Kasumi-1 (cell line): ENCODE measurements around the gene YRDC.
A peak's percentile ranks its signal among the peaks of the same experiment; 100 is the strongest.

Experiments used
- DNase-seq, 2 experiments: peaks; one replicate each; lab custom pipeline; 2025; lab: John Stamatoyannopoulos, UW

Gene YRDC

GRCh38 chr1:37807555-37808368 lies at the start of gene YRDC, which contains the start of gene C1orf122:
TSS of gene YRDC (minus strand) at chr1:37808208. CDS start at chr1:37808180, 28 bp downstream.
TSS of gene C1orf122 (plus strand) at chr1:37807790. CDS start at chr1:37808405, 615 bp downstream.
- peak; percentile 93 for DNase-seq

- DNase-seq, result no peak
Observed at GRCh38 chr1:37854406-37854805, 46.4 kb upstream of the YRDC start.

DNA sequence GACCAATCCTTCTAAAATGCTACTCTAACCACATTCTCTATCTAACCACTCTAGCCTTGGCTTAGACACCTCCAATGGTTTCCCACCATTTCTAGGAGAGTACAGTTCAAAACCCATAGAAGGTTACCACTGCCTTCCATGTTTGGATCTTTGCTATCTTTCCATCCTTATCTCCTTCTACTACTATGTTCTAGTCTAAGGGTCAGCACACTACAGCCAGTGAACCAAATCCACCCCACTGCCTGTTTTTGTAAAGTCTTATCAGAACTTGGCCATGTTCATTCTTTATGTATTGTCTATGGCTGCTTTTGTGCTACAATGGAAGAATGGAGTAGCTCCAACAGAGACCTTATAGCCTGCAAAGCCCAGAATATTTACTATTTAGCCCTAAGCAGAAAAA lies 45.1 kb upstream of the YRDC start:
- DNase-seq, result no peak

- peak; percentile 68 to 87 for DNase-seq
Observed at GRCh38 chr1:37851782-37852210, 43.8 kb upstream of the YRDC start.

DNA sequence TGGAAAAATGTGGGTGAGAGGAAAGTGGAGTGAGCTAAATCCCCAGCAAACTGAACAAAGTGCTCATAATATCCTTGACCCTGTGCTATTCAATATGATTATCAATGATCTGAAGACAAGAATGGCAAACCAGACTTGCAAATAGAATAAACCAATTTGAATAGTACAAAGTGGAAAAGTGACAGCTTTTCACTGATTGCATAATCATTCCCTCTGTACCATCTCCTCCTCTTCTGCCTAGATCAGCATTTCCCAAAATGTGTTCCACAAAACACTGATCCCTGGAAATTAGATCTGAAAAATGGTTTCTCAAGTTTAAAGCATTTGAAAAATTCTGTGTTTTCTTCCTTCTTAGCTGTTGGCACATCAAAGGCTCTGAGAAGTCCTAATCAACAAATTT lies 43.3 kb upstream of the YRDC start:
- DNase-seq, result no peak

DNA sequence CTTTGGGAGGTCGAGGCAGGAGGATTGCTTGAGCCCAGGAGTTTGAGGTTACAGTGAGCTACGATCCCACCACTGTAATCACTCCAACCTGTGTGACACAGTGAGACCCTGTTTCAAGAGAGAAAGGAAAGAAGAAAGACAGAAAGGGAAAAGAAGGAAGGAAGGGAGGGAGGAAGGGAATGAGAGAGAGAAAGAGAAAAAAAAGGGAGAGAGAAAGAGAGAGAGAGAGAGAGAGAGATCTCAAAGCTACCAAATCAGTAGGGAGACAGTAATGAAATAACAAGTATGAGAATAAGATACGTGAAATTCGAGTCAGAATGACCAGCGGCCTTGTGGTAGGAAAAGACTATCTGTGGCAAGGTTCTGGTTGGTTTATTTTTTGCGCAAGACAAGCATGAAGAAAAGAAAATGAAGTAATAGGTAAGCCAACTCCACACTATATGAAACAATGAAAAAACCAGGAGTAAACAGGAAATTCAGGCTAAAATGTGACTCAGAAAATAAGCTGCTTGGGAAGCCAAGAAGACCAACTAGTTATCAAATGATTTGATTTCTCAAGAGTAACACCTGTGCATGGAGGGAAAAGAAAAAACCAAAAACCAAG lies 42.4 kb upstream of the YRDC start:
- no peak for DNase-seq

- no peak for DNase-seq
Observed at GRCh38 chr1:37849480-37849879, 41.5 kb upstream of the YRDC start.

DNA sequence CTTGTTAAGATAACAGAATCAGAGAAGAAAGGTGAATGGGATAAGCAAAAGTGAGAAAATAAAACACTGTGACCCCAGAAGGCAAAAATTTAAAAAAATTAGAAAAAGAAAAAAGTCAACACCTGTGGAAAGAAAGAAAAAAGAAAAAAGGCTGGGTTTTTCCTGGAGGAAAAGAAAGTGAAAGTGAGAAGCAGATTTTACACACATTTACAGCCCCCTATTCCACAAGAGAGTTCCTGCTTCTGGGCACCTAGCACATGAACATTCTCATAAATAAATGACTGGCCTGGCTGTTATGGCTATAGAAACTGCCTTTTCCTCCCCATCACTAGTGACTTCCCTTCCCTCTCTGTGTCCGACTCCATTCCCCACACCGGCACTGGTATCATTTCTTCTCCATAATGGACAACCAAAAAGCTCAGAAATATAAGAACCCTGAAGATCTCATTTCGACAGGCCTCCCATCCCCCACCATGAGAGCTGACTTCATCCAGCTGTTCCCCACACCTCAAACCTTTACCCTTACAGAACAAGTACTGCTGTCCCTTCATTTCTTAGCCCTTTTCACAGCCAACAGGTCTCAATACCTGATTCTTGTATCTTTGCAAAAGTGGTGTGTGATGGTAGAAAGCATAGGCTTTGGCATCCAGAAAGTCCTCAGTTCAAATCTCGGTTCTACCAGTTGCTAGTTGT lies 38.8 kb upstream of the YRDC start:
- no peak for DNase-seq

- peak; percentile 34 to 54 for DNase-seq
Observed at GRCh38 chr1:37845786-37846185, 37.8 kb upstream of the YRDC start.

DNA sequence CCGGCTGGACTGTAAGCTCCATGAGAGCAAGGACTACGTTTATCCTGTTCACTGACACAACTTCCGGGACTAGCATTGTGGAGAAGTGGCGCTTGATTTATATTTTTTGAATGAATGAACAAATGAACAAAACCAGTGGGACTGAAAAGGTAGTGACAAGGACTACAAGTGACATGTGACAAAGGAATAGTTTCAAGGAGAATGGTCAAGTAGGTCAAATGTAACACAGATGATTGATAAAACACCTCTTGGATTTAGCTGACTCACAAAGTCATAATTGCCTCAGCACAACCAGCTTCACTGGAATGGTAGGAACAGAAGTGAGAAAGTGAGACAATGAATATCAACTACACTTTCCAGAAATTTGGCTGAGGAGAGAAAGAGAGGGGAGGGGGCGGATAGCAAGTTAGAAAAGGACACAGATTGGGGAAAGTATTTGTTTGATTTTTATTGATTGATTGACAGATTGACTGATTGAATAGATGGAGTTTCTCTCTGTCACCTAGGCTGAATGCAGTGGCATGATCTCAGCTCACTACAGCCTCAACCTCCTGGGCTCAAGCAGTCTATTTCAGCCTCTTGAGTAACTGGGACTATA lies 37.1 kb upstream of the YRDC start:
- no peak for DNase-seq

- no peak for DNase-seq
Observed at GRCh38 chr1:37844536-37844935, 36.5 kb upstream of the YRDC start.

GRCh38 chr1:37841652-37842051 lies 33.6 kb upstream of the YRDC start:
- no peak for DNase-seq

- no peak for DNase-seq
Observed at GRCh38 chr1:37840711-37841110, 32.7 kb upstream of the YRDC start.

DNA sequence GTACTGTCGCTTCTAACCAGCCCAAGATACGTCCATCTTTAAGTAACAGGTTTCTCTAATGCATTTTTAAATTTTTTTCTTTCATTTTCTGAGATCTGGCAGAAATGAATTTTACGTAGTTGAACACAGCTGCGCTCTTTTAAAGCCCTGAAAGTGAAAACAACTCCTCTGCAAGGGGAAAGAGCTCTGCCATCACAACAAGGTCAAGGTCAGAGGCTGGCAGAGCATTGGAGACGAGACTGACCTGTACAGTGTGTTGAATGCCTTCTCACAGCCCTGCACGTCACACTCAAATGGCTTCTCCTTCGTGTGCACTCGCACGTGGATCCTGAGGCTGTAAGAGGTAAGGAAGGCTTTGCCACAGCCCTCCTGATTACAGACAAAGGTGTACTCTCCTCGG lies 31.7 kb upstream of the YRDC start:
- no peak for DNase-seq

GRCh38 chr1:37836788-37837187 lies 28.8 kb upstream of the YRDC start:
- no peak for DNase-seq

DNA sequence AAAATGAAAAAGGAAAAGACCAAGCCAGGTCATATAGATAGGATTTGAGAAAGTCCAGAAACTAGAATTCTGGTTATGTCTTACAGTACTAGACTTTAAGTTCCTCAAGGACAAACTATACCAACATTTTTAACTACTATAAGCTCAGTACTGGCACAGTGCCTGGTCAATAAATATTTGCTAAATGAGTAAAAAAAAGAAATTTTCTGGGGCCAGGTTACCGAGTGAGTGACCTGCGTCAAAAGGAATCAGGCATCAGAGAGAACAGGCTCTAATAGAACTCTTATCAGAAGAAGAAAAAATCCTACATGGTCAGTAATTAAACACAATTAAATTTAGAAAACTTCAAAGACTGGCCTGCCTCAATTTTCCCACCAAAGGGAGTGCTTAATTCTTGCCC lies 23.8 kb upstream of the YRDC start:
- DNase-seq, result no peak

GRCh38 chr1:37831109-37831508 lies 23.1 kb upstream of the YRDC start:
- DNase-seq, result no peak

DNA sequence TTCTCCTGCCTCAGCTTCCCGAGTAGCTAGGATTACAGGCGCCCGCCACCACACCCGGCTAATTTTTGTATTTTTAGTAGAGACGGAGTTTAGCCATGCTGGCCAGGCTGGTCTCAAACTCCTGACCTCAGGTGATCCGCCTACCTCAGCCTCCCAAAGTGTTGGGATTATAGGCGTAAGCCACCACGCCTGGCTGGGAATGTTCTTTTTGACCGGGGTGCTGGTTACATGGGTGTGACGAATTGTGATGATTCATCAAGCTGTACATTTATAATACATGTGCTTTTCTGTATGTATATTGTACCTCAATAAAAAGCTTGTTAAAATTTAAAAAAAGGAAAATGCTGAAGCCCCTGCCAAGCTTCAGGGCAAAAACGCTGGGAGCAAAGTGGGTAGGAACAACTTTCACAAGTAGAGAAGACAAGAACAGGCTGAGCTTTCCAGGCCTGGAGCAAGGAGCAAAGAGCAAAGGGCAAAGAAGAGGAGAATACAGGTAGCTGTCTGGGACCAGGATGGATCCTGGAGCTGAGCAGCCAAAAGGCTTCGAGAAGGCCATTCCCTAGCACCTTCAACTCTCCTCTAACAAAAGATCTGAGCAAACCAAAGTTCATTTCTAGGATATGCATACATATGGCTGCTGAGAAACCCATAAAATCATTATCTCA lies 20.5 kb upstream of the YRDC start:
- DNase-seq, result no peak

- no peak for DNase-seq
Observed at GRCh38 chr1:37825506-37825905, 17.5 kb upstream of the YRDC start.

DNA sequence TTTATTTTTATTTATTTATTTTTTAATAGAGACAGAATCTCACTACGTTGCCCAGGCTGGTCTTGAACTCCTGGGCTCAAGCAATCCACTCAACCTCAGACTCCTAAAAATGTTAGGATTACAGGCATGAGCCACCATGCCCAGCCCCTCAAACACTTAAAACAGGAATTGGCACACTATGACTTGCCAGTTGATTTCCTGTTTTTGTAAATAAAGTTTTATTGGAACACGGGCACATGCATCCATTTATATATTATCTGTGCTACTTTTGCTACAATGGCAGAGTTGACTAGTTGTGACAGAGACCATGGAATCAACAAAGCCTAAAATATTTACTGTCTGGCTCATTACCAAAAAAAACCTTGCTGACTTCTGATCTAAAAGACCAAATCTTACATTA lies 16.0 kb upstream of the YRDC start:
- no peak for DNase-seq

DNA sequence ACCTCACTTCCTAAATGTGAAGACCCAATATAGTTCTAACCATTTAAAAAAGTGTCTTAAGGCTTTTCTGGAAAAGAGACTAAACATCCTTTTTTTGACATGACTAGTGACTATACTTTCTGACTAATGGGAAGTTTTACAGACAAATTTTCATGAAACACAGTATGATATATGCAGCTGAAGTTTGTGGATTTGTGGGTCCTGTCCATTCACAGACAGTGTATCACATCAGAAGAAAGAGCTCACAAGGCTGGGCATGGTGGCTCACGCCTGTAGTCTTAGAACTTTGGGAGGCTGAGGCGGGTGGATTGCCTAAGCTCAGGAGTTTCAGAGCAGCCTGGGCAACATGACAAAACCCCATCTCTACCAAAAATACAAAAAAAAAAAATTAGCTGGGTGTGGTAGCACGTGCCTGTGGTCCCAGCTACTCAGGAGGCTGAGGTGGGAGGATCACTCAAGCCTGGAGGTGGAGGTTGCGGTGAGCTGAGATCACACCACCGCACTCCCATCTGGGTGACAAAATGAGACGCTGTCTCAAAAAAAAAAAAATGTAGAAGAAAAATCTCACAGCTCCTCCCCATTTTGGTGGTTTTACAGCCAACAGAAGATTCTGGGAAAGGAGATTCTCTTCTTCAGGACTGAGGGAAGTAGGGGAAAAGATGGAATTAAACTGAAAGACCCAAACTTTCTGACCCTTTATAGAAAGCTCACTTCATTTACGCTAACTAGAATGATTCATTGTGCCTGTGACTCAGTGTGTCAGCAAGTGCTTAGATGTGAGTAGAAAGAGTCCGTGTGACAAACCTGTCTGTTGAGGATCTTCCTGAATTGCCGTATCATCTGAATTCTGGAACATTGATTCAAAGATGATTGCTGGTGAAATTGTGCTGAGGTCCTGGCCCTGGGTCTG lies 15.2 kb upstream of the YRDC start:
- DNase-seq, result no peak
